Mammary epithelial cell (primary cell): ENCODE results near the gene DNAH7.

Experiments
- CTCF ChIP-seq, 2 donors: IDR thresholded peaks in 1 of 2; conservative IDR thresholded peaks in 1 of 2; 2 replicates each; pipeline ENCODE4 v1.5.1; 2011 to 2012; ENCODE audit warnings: inconsistent platforms in 2 of 2, low read length in 2 of 2, mild to moderate bottlenecking in 2 of 2, control low read depth in 1 of 2, low read depth in 1 of 2; ENCODE audit not compliant: insufficient read depth in 1 of 2; ENCODE audit errors: extremely low read depth in 1 of 2
- EZH2 ChIP-seq: IDR thresholded peaks from 2 replicates; pipeline ENCODE4 v1.6.1; 2012; ENCODE audit warnings: low read length, inconsistent platforms, borderline replicate concordance

- TF ChIP-seq CTCF (conservative IDR thresholded peaks at IDR 0.05 in 1 of 2, IDR thresholded peaks at IDR 0.05 in 1 of 2; ENCODE audit: extremely low read depth in 1 of 2, insufficient read depth in 1 of 2, low read depth in 1 of 2, low read length in 2 of 2) (no peak), EZH2 (no peak)
These were observed 373.5 kb downstream of the DNAH7 start for GRCh38 chr2:195695002-195695631.
